ENCODE results near the gene GPR137C. TPM values are rescaled to one million over a fixed set of nuclear protein-coding genes. Genes with fewer than 3 reads are reported as not detected.

GPR137C gene
- polyA plus RNA-seq, 1 of the 3 experiments (the other 2 are of a cell fraction) = 0.54 TPM

DNA sequence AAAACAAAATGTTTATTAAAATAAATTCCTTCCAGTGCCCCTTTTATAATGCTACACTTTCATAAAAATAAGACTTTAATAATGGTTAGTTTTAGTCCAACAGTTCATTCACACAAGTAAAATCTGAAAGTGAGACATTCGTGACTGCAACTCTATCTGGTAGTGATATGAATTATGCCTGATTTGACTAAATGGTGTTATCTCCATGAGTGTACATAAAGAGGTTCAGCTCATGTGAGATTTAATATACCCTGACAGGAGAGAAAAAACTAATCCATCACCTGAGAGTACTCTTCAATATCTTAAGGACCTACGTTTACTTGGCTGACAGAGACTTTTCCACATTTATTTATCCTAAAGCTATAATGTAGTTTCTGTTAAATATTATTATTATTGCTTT, 108.7 kb downstream of the GPR137C start:
- WGBS (ENCODE audit: low lambda C conversion rate) = 89% methylated on average over 2 of the region's 2 CpGs
- H3K4me2 ChIP-seq = no peak overlapping the region
- ChIA-PET POLR2A (no interaction called here), CTCF (interaction anchor here (1.0 kb wide), 1 partner anchor 11 kb away, joined by 4 read pairs; no protein-coding TSS in a partner anchor)
- no peaks in the 10 kb centered on the region for H3K79me2 ChIP-seq (ENCODE audit: insufficient read depth)
- H3K27ac ChIP-seq (ENCODE audit: low read depth in 2 of 2, low read length in 1 of 2) = no peak overlapping the region
- H3K36me3 ChIP-seq (replicated peaks in 1 of 2; ENCODE audit: control insufficient read depth in 1 of 2, insufficient read depth in 2 of 2, low read length in 1 of 2) = peaks cover 34% of the 10 kb centered on the region in 2 experiments
- H3K4me1 ChIP-seq (ENCODE audit: control insufficient read depth in 1 of 2, insufficient read depth in 2 of 2, low read depth in 1 of 2, low read length in 1 of 2) = peaks cover 0 to 2% of the 10 kb centered on the region in 2 experiments; a peak in 1 of 4 replicates
- no peaks in the 10 kb centered on the region for H4K20me1 ChIP-seq (ENCODE audit: insufficient read depth)
- no peak overlapping the region for H3K9ac ChIP-seq
- no peak for DNase-seq
- TF ChIP-seq CHD2 (IDR thresholded peaks at IDR 0.05; ENCODE audit: low read length, partially characterized antibody) = no peak
- TF ChIP-seq SIN3A (IDR thresholded peaks at IDR 0.05; ENCODE audit: borderline replicate concordance, low read depth, low read length) = no peak
- no peak for TF ChIP-seq FOXM1 (IDR thresholded peaks at IDR 0.05; ENCODE audit: low read depth)
- TF ChIP-seq, protein P1, sequence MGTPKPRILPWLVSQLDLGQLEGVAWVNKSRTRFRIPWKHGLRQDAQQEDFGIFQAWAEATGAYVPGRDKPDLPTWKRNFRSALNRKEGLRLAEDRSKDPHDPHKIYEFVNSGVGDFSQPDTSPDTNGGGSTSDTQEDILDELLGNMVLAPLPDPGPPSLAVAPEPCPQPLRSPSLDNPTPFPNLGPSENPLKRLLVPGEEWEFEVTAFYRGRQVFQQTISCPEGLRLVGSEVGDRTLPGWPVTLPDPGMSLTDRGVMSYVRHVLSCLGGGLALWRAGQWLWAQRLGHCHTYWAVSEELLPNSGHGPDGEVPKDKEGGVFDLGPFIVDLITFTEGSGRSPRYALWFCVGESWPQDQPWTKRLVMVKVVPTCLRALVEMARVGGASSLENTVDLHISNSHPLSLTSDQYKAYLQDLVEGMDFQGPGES (IDR thresholded peaks at IDR 0.05; ENCODE audit: low read depth, low read length) = no peak
- TF ChIP-seq, protein P2, sequence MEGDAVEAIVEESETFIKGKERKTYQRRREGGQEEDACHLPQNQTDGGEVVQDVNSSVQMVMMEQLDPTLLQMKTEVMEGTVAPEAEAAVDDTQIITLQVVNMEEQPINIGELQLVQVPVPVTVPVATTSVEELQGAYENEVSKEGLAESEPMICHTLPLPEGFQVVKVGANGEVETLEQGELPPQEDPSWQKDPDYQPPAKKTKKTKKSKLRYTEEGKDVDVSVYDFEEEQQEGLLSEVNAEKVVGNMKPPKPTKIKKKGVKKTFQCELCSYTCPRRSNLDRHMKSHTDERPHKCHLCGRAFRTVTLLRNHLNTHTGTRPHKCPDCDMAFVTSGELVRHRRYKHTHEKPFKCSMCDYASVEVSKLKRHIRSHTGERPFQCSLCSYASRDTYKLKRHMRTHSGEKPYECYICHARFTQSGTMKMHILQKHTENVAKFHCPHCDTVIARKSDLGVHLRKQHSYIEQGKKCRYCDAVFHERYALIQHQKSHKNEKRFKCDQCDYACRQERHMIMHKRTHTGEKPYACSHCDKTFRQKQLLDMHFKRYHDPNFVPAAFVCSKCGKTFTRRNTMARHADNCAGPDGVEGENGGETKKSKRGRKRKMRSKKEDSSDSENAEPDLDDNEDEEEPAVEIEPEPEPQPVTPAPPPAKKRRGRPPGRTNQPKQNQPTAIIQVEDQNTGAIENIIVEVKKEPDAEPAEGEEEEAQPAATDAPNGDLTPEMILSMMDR (IDR thresholded peaks at IDR 0.05) = no peak
- no peak for TF ChIP-seq MAX (IDR thresholded peaks at IDR 0.05; ENCODE audit: low read depth)
- TF ChIP-seq YY1 (IDR thresholded peaks at IDR 0.05; ENCODE audit: low read depth) = no peak
- no peak for TF ChIP-seq TCF12 (IDR thresholded peaks at IDR 0.05)
- no peak for TF ChIP-seq GABPA (IDR thresholded peaks at IDR 0.05; ENCODE audit: low read depth)
- no peak for TF ChIP-seq JUND (IDR thresholded peaks at IDR 0.05)
- TF ChIP-seq, protein P3, sequence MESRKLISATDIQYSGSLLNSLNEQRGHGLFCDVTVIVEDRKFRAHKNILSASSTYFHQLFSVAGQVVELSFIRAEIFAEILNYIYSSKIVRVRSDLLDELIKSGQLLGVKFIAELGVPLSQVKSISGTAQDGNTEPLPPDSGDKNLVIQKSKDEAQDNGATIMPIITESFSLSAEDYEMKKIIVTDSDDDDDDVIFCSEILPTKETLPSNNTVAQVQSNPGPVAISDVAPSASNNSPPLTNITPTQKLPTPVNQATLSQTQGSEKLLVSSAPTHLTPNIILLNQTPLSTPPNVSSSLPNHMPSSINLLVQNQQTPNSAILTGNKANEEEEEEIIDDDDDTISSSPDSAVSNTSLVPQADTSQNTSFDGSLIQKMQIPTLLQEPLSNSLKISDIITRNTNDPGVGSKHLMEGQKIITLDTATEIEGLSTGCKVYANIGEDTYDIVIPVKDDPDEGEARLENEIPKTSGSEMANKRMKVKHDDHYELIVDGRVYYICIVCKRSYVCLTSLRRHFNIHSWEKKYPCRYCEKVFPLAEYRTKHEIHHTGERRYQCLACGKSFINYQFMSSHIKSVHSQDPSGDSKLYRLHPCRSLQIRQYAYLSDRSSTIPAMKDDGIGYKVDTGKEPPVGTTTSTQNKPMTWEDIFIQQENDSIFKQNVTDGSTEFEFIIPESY (IDR thresholded peaks at IDR 0.05; ENCODE audit: borderline replicate concordance, low read depth) = no peak
- TF ChIP-seq MXI1 (IDR thresholded peaks at IDR 0.05; ENCODE audit: low read depth, low read length) = no peak
- no peak overlapping the region for H2AFZ ChIP-seq (ENCODE audit: low read depth)
- H3K4me3 ChIP-seq (ENCODE audit: low read depth in 2 of 2, low read length in 1 of 2) = no peak overlapping the region
- no peaks in the 10 kb centered on the region for H3K27me3 ChIP-seq (ENCODE audit: insufficient read depth)
- H3F3A ChIP-seq (replicated peaks; ENCODE audit: insufficient read depth) = no peaks in the 10 kb centered on the region
- H3K9me2 ChIP-seq = no peaks in the 10 kb centered on the region
- no peaks in the 10 kb centered on the region for H3K9me3 ChIP-seq

- Histone ChIP-seq H3K4me1 (ENCODE audit: control insufficient read depth in 1 of 2, insufficient read depth in 2 of 2, low read depth in 1 of 2, low read length in 1 of 2) (peaks cover 0 to 2% of the 10 kb centered on the region in 2 experiments; a peak in 1 of 4 replicates), H3K27me3 (ENCODE audit: insufficient read depth) (no peaks in the 10 kb centered on the region), H4K20me1 (ENCODE audit: insufficient read depth) (no peaks in the 10 kb centered on the region), H3K79me2 (ENCODE audit: insufficient read depth) (no peaks in the 10 kb centered on the region; the same call in 1 of the 2 replicates), H3K27ac (ENCODE audit: low read depth in 2 of 2, low read length in 1 of 2) (no peak overlapping the region; a peak in 1 of 4 replicates), H3K4me3 (ENCODE audit: low read depth in 2 of 2, low read length in 1 of 2) (no peak overlapping the region), H3K4me2 (no peak overlapping the region), H2AFZ (ENCODE audit: low read depth) (no peak overlapping the region), H3K36me3 (replicated peaks in 1 of 2; ENCODE audit: control insufficient read depth in 1 of 2, insufficient read depth in 2 of 2, low read length in 1 of 2) (peaks cover 22 to 33% of the 10 kb centered on the region in 2 experiments), H3K9me2 (no peaks in the 10 kb centered on the region), H3K9ac (no peak overlapping the region), H3F3A (replicated peaks; ENCODE audit: insufficient read depth) (no peaks in the 10 kb centered on the region), H3K9me3 (no peaks in the 10 kb centered on the region)
- peak; percentile 37 for DNase-seq
- ChIA-PET POLR2A (no interaction called here), CTCF (interaction anchor here (1.0 kb wide), 2 partner anchors 9 to 390 kb away, joined by 3 read pairs; no protein-coding TSS in a partner anchor)
- WGBS (ENCODE audit: low lambda C conversion rate) = 77% methylated on average over 2 of the region's 2 CpGs
- TF ChIP-seq FOSL2 (IDR thresholded peaks at IDR 0.05; ENCODE audit: borderline replicate concordance, low read depth) (no peak), MXI1 (IDR thresholded peaks at IDR 0.05; ENCODE audit: low read depth, low read length) (no peak), USF2 (IDR thresholded peaks at IDR 0.05; ENCODE audit: borderline replicate concordance, low read depth, low read length) (no peak), USF1 (IDR thresholded peaks at IDR 0.05; ENCODE audit: borderline replicate concordance, low read depth) (no peak)
- TF ChIP-seq, protein P2 (IDR thresholded peaks at IDR 0.05) = no peak
Observed at GRCh38 chr14:52663850-52664249, 111.2 kb downstream of the GPR137C start.

Data from SK-N-SH (cell line).